Hepatocyte (in vitro differentiated cells): ENCODE data around the gene LRRK1.
A peak's percentile ranks its signal among the peaks of the same experiment; 100 is the strongest.

ENCODE experiments used
- CTCF ChIP-seq: fragments of 200-600 bp; sonication (generic); IDR thresholded peaks from 2 replicates; pipeline ENCODE4 v1.5.1; 2016; ENCODE audit warnings: antibody characterized with exemption, mild to moderate bottlenecking; ENCODE audit not compliant: poor library complexity
- EZH2 ChIP-seq: fragments of 200-600 bp; sonication (generic); IDR thresholded peaks from 2 replicates; pipeline ENCODE4 v1.6.1; 2016; ENCODE audit warnings: antibody characterized with exemption, mild to moderate bottlenecking, borderline replicate concordance
- EZH2phosphoT487 ChIP-seq: fragments of 200-600 bp; sonication (generic); IDR thresholded peaks from one replicate; pipeline ENCODE4 v1.6.1; 2018; ENCODE audit warnings: antibody characterized with exemption, mild to moderate bottlenecking, low read depth, moderate library complexity; ENCODE audit not compliant: unreplicated experiment, severe bottlenecking

GRCh38 chr15:101006931-101007691, 88.0 kb downstream of the LRRK1 start:
- peak; percentile 91 for TF ChIP-seq CTCF
- TF ChIP-seq EZH2 = no peak
- no peak for TF ChIP-seq EZH2phosphoT487
